ENCODE measurements around the gene MAD1L1. TPM values are rescaled to one million over a fixed set of nuclear protein-coding genes. Genes with fewer than 3 reads are reported as not detected.

MAD1L1 gene
- total and polyA plus RNA-seq, 4 donors: 12.8 to 20.7 (median 16.5) TPM

DNA sequence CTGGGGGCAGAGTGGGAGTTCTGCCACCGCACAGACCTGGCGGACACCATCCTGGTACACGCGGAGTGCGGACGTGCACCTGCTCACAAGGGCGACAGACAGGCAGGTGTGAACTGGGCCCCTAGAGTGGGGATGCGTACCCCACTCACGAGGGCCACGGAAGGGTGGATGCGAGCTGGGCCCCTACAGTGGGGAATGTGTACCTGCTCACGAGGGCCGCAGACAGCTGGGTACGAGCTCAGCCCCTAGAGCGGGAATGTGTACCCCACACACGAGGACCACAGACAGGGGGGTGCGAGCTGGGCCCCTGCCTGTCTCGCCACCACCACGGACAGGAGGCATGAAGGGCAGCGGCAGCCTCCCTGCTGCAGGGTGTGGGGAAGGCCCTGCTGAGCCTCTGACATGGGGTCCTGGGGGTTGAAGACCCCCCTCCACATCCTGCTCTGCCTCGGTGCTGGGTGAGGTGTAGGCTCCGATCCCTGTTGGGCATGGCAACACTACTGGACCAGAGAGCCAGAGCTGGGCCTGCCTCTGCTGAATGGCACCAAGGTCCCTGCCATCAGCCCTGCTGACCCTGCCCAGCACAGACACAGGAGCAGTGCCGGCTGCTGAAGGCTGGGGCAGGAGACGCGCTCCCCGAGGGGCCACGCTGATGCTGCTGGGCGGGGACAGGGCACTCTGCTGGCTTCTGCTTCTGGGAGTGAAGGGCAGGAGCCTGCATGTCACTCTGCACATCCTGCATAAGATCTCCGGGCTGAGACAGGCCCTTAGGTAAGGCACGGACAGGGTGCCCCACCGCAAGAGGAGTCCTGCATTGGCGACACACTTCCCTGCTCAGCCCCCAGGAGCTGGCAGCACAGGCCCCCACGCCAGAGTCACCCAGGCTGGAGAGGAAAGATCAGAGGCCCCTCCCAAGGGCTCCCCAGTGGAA is 259.2 kb downstream of the MAD1L1 start:
- no peaks in the 10 kb centered on the region for H3K36me3 ChIP-seq (ENCODE audit: control insufficient read depth in 4 of 4, insufficient read depth in 3 of 4, low read depth in 1 of 4, low read length in 3 of 4)
- H3K27ac ChIP-seq (ENCODE audit: low read depth in 1 of 2, low read length in 2 of 2): no peak overlapping the region
- H3K4me3 ChIP-seq (ENCODE audit: low read depth in 1 of 3, low read length in 3 of 3): no peak overlapping the region
- no peaks in the 10 kb centered on the region for H3K9me3 ChIP-seq (ENCODE audit: control insufficient read depth in 4 of 4, low read length in 3 of 4)
- 93% methylated on average over 33 of the region's 33 CpGs for WGBS
- TF ChIP-seq NR2F2 (IDR thresholded peaks at IDR 0.05) (no peak), RXRA (IDR thresholded peaks at IDR 0.05) (no peak), YY1 (IDR thresholded peaks at IDR 0.05) (no peak), GABPA (IDR thresholded peaks at IDR 0.05 in 1 of 2, conservative IDR thresholded peaks at IDR 0.05 in 1 of 2) (no peak), FOXA2 (IDR thresholded peaks at IDR 0.05) (no peak), HNF4A (conservative IDR thresholded peaks at IDR 0.05) (no peak), EGR1 (IDR thresholded peaks at IDR 0.05; ENCODE audit: low read depth in 2 of 2) (no peak), SP1 (IDR thresholded peaks at IDR 0.05) (no peak), TAF1 (conservative IDR thresholded peaks at IDR 0.05) (no peak), HNF4G (IDR thresholded peaks at IDR 0.05) (no peak), RAD21 (IDR thresholded peaks at IDR 0.05) (no peak), JUND (IDR thresholded peaks at IDR 0.05) (no peak), FOXA1 (IDR thresholded peaks at IDR 0.05) (no peak)
- TF ChIP-seq, protein P1, sequence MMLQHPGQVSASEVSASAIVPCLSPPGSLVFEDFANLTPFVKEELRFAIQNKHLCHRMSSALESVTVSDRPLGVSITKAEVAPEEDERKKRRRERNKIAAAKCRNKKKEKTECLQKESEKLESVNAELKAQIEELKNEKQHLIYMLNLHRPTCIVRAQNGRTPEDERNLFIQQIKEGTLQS (IDR thresholded peaks at IDR 0.05): no peak
- TF ChIP-seq, protein P2, sequence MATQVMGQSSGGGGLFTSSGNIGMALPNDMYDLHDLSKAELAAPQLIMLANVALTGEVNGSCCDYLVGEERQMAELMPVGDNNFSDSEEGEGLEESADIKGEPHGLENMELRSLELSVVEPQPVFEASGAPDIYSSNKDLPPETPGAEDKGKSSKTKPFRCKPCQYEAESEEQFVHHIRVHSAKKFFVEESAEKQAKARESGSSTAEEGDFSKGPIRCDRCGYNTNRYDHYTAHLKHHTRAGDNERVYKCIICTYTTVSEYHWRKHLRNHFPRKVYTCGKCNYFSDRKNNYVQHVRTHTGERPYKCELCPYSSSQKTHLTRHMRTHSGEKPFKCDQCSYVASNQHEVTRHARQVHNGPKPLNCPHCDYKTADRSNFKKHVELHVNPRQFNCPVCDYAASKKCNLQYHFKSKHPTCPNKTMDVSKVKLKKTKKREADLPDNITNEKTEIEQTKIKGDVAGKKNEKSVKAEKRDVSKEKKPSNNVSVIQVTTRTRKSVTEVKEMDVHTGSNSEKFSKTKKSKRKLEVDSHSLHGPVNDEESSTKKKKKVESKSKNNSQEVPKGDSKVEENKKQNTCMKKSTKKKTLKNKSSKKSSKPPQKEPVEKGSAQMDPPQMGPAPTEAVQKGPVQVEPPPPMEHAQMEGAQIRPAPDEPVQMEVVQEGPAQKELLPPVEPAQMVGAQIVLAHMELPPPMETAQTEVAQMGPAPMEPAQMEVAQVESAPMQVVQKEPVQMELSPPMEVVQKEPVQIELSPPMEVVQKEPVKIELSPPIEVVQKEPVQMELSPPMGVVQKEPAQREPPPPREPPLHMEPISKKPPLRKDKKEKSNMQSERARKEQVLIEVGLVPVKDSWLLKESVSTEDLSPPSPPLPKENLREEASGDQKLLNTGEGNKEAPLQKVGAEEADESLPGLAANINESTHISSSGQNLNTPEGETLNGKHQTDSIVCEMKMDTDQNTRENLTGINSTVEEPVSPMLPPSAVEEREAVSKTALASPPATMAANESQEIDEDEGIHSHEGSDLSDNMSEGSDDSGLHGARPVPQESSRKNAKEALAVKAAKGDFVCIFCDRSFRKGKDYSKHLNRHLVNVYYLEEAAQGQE (IDR thresholded peaks at IDR 0.05): no peak
- TF ChIP-seq, protein P3, sequence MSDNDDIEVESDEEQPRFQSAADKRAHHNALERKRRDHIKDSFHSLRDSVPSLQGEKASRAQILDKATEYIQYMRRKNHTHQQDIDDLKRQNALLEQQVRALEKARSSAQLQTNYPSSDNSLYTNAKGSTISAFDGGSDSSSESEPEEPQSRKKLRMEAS (IDR thresholded peaks at IDR 0.05): no peak
- TF ChIP-seq, protein P4, sequence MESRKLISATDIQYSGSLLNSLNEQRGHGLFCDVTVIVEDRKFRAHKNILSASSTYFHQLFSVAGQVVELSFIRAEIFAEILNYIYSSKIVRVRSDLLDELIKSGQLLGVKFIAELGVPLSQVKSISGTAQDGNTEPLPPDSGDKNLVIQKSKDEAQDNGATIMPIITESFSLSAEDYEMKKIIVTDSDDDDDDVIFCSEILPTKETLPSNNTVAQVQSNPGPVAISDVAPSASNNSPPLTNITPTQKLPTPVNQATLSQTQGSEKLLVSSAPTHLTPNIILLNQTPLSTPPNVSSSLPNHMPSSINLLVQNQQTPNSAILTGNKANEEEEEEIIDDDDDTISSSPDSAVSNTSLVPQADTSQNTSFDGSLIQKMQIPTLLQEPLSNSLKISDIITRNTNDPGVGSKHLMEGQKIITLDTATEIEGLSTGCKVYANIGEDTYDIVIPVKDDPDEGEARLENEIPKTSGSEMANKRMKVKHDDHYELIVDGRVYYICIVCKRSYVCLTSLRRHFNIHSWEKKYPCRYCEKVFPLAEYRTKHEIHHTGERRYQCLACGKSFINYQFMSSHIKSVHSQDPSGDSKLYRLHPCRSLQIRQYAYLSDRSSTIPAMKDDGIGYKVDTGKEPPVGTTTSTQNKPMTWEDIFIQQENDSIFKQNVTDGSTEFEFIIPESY (IDR thresholded peaks at IDR 0.05): no peak
- TF ChIP-seq, protein P5, sequence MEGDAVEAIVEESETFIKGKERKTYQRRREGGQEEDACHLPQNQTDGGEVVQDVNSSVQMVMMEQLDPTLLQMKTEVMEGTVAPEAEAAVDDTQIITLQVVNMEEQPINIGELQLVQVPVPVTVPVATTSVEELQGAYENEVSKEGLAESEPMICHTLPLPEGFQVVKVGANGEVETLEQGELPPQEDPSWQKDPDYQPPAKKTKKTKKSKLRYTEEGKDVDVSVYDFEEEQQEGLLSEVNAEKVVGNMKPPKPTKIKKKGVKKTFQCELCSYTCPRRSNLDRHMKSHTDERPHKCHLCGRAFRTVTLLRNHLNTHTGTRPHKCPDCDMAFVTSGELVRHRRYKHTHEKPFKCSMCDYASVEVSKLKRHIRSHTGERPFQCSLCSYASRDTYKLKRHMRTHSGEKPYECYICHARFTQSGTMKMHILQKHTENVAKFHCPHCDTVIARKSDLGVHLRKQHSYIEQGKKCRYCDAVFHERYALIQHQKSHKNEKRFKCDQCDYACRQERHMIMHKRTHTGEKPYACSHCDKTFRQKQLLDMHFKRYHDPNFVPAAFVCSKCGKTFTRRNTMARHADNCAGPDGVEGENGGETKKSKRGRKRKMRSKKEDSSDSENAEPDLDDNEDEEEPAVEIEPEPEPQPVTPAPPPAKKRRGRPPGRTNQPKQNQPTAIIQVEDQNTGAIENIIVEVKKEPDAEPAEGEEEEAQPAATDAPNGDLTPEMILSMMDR (IDR thresholded peaks at IDR 0.05; ENCODE audit: low read depth, low read length, missing input control): no peak
- H3K9ac ChIP-seq (ENCODE audit: low read depth in 1 of 2, low read length in 2 of 2): no peak overlapping the region
- H3K4me1 ChIP-seq (ENCODE audit: control insufficient read depth in 4 of 4, insufficient read depth in 4 of 4, low read length in 3 of 4): peaks cover 2 to 15% (median 8%) of the 10 kb centered on the region in 4 donors
- H3K27me3 ChIP-seq (ENCODE audit: control insufficient read depth in 4 of 4, insufficient read depth in 4 of 4, low read length in 3 of 4): no peaks in the 10 kb centered on the region
- no peak for DNase-seq (ENCODE audit: low spot score)
